BLaER1 (cell line): ENCODE data around the gene SH3PXD2A.

Source experiments
- H3K27ac ChIP-seq: shearing (Covaris generic); formaldehyde crosslinking; 2 replicates; pipeline ENCODE4 v1.8.1; 2022
- H3K27me3 ChIP-seq: shearing (Covaris generic); formaldehyde crosslinking; 2 replicates; pipeline ENCODE4 v1.8.1; 2022
- H3K36me3 ChIP-seq: shearing (Covaris generic); formaldehyde crosslinking; 2 replicates; pipeline ENCODE4 v1.8.1; 2022
- H3K4me1 ChIP-seq: shearing (Covaris generic); formaldehyde crosslinking; 2 replicates; pipeline ENCODE4 v1.8.1; 2022
- H3K4me2 ChIP-seq: shearing (Covaris generic); formaldehyde crosslinking; 2 replicates; pipeline ENCODE4 v1.8.1; 2022
- H3K4me3 ChIP-seq: shearing (Covaris generic); formaldehyde crosslinking; 2 replicates; pipeline ENCODE4 v1.8.1; 2022
- H3K9ac ChIP-seq: shearing (Covaris generic); formaldehyde crosslinking; 2 replicates; pipeline ENCODE4 v1.8.1; 2022
- H3K9me3 ChIP-seq: shearing (Covaris generic); formaldehyde crosslinking; 2 replicates; pipeline ENCODE4 v1.8.1; 2022
- H4K20me1 ChIP-seq: shearing (Covaris generic); formaldehyde crosslinking; 2 replicates; pipeline ENCODE4 v1.8.1; 2022
- Cebpa-rat ChIP-seq: shearing (Covaris generic); IDR thresholded peaks from 2 replicates; pipeline ENCODE4 v1.8.1; 2022

Gene SH3PXD2A

GRCh38 chr10:103826885-103827284 is 28.5 kb downstream of the SH3PXD2A start:
- H4K20me1 ChIP-seq: peaks cover 14% of the 10 kb centered on the region; the same call in 1 of the 2 replicates
- H3K36me3 ChIP-seq: no peaks in the 10 kb centered on the region
- peak overlapping the region; percentile 91 for H3K27ac ChIP-seq
- TF ChIP-seq Cebpa-rat: no peak
- H3K4me2 ChIP-seq: peak overlapping the region; percentile 83
- H3K27me3 ChIP-seq: no peaks in the 10 kb centered on the region
- peaks cover 99% of the 10 kb centered on the region for H3K4me1 ChIP-seq
- H3K4me3 ChIP-seq: peak overlapping the region; percentile 43; the same call in 1 of the 2 replicates
- 0 out of 2 replicates have a peak overlapping the region, but pooled peaks have one; percentile 74 for H3K9ac ChIP-seq
- H3K9me3 ChIP-seq: no peaks in the 10 kb centered on the region; the same call in 1 of the 2 replicates

- peaks cover 99% of the 10 kb centered on the region for H3K4me1 ChIP-seq
- no peaks in the 10 kb centered on the region for H3K36me3 ChIP-seq
- H3K27me3 ChIP-seq: no peaks in the 10 kb centered on the region
- peaks cover 33% of the 10 kb centered on the region for H4K20me1 ChIP-seq
- peak overlapping the region; percentile 62 for H3K27ac ChIP-seq
- H3K9me3 ChIP-seq: no peaks in the 10 kb centered on the region
- H3K9ac ChIP-seq: peak overlapping the region; percentile 65
- H3K4me2 ChIP-seq: peak overlapping the region; percentile 87
- peak overlapping the region; percentile 12; the same call in 1 of the 2 replicates for H3K4me3 ChIP-seq
- TF ChIP-seq Cebpa-rat: no peak
Observed at GRCh38 chr10:103824281-103824680, 31.1 kb downstream of the SH3PXD2A start.

- peak overlapping the region; percentile 87 for H3K4me2 ChIP-seq
- TF ChIP-seq Cebpa-rat: no peak
- H3K36me3 ChIP-seq: no peaks in the 10 kb centered on the region
- peaks cover 99% of the 10 kb centered on the region for H3K4me1 ChIP-seq
- peak overlapping the region; percentile 62 for H3K27ac ChIP-seq
- peak overlapping the region; percentile 65 for H3K9ac ChIP-seq
- H4K20me1 ChIP-seq: peaks cover 37% of the 10 kb centered on the region
- no peaks in the 10 kb centered on the region for H3K27me3 ChIP-seq
- no peaks in the 10 kb centered on the region for H3K9me3 ChIP-seq
- H3K4me3 ChIP-seq: peak overlapping the region; percentile 12; the same call in 1 of the 2 replicates
Observed at GRCh38 chr10:103823706-103824272, 31.6 kb downstream of the SH3PXD2A start.

GRCh38 chr10:103822800-103823199 is 32.6 kb downstream of the SH3PXD2A start:
- H3K4me1 ChIP-seq: peaks cover 99% of the 10 kb centered on the region
- H3K27ac ChIP-seq: peak overlapping the region; percentile 62
- H3K9me3 ChIP-seq: no peaks in the 10 kb centered on the region
- no peaks in the 10 kb centered on the region for H3K27me3 ChIP-seq
- no peaks in the 10 kb centered on the region for H3K36me3 ChIP-seq
- TF ChIP-seq Cebpa-rat: no peak
- H3K4me2 ChIP-seq: peak overlapping the region; percentile 87
- peaks cover 46% of the 10 kb centered on the region for H4K20me1 ChIP-seq
- no peak overlapping the region for H3K4me3 ChIP-seq
- H3K9ac ChIP-seq: peak overlapping the region; percentile 65; the same call in 1 of the 2 replicates

GRCh38 chr10:103822107-103822716 is 33.2 kb downstream of the SH3PXD2A start:
- no peaks in the 10 kb centered on the region for H3K9me3 ChIP-seq
- H4K20me1 ChIP-seq: peaks cover 46% of the 10 kb centered on the region
- peak overlapping the region; percentile 23; the same call in 1 of the 2 replicates for H3K9ac ChIP-seq
- H3K27me3 ChIP-seq: no peaks in the 10 kb centered on the region
- H3K36me3 ChIP-seq: 0 out of 2 replicates have a peak, but pooled peaks cover 3% of the 10 kb centered on the region
- peaks cover 93% of the 10 kb centered on the region for H3K4me1 ChIP-seq
- peak overlapping the region; percentile 78 for H3K27ac ChIP-seq
- TF ChIP-seq Cebpa-rat: no peak
- H3K4me2 ChIP-seq: peak overlapping the region; percentile 87
- H3K4me3 ChIP-seq: no peak overlapping the region

- Histone ChIP-seq H3K27ac (peak overlapping the region; percentile 78), H3K4me3 (0 out of 2 replicates have a peak overlapping the region, but pooled peaks have one; percentile 18), H3K4me1 (peaks cover 76% of the 10 kb centered on the region), H3K36me3 (peaks cover 16% of the 10 kb centered on the region; the same call in 1 of the 2 replicates), H3K9me3 (no peaks in the 10 kb centered on the region), H3K9ac (peak overlapping the region; percentile 46), H3K4me2 (peak overlapping the region; percentile 87), H4K20me1 (peaks cover 46% of the 10 kb centered on the region), H3K27me3 (no peaks in the 10 kb centered on the region)
- TF ChIP-seq Cebpa-rat: no peak
Observed at GRCh38 chr10:103820101-103821062, 35.0 kb downstream of the SH3PXD2A start.

GRCh38 chr10:103819493-103819892 is 35.9 kb downstream of the SH3PXD2A start:
- H3K27ac ChIP-seq: peak overlapping the region; percentile 78
- H3K4me3 ChIP-seq: 0 out of 2 replicates have a peak overlapping the region, but pooled peaks have one; percentile 18
- no peaks in the 10 kb centered on the region for H3K27me3 ChIP-seq
- peaks cover 21% of the 10 kb centered on the region for H3K36me3 ChIP-seq
- peak overlapping the region; percentile 46 for H3K9ac ChIP-seq
- TF ChIP-seq Cebpa-rat: no peak
- no peaks in the 10 kb centered on the region for H3K9me3 ChIP-seq
- H4K20me1 ChIP-seq: peaks cover 50% of the 10 kb centered on the region
- H3K4me2 ChIP-seq: peak overlapping the region; percentile 87
- H3K4me1 ChIP-seq: peaks cover 73% of the 10 kb centered on the region

- no peak overlapping the region for H3K9ac ChIP-seq
- no peak for TF ChIP-seq Cebpa-rat
- H3K36me3 ChIP-seq: peaks cover 25% of the 10 kb centered on the region
- H4K20me1 ChIP-seq: peaks cover 55% of the 10 kb centered on the region
- peak overlapping the region; percentile 87 for H3K4me2 ChIP-seq
- peaks cover 73% of the 10 kb centered on the region for H3K4me1 ChIP-seq
- H3K4me3 ChIP-seq: no peak overlapping the region
- peak overlapping the region; percentile 78 for H3K27ac ChIP-seq
- no peaks in the 10 kb centered on the region for H3K9me3 ChIP-seq
- no peaks in the 10 kb centered on the region for H3K27me3 ChIP-seq
Observed at GRCh38 chr10:103818765-103819374, 36.5 kb downstream of the SH3PXD2A start.

- H3K4me1 ChIP-seq: peaks cover 73% of the 10 kb centered on the region
- peaks cover 55% of the 10 kb centered on the region for H4K20me1 ChIP-seq
- H3K27ac ChIP-seq: no peak overlapping the region
- H3K4me2 ChIP-seq: no peak overlapping the region
- H3K36me3 ChIP-seq: peaks cover 25% of the 10 kb centered on the region
- no peak overlapping the region for H3K9ac ChIP-seq
- no peak overlapping the region for H3K4me3 ChIP-seq
- TF ChIP-seq Cebpa-rat: no peak
- H3K9me3 ChIP-seq: no peaks in the 10 kb centered on the region
- H3K27me3 ChIP-seq: no peaks in the 10 kb centered on the region
Observed at GRCh38 chr10:103818105-103818504, 37.3 kb downstream of the SH3PXD2A start.
